Mammary epithelial cell (primary cell): ENCODE data around the gene WHAMM.

ENCODE experiments used
- EZH2 ChIP-seq: IDR thresholded peaks from 2 replicates; pipeline ENCODE4 v1.6.1; 2012; ENCODE audit warnings: low read length, inconsistent platforms, borderline replicate concordance
- TF ChIP-seq, protein P1 (sequence below), 2 donors: IDR thresholded peaks in 1 of 2; conservative IDR thresholded peaks in 1 of 2; 2 replicates each; pipeline ENCODE4 v1.5.1; 2011 to 2012; ENCODE audit warnings: inconsistent platforms in 2 of 2, low read length in 2 of 2, mild to moderate bottlenecking in 2 of 2, control low read depth in 1 of 2, low read depth in 1 of 2; ENCODE audit not compliant: insufficient read depth in 1 of 2; ENCODE audit errors: extremely low read depth in 1 of 2

DNA sequence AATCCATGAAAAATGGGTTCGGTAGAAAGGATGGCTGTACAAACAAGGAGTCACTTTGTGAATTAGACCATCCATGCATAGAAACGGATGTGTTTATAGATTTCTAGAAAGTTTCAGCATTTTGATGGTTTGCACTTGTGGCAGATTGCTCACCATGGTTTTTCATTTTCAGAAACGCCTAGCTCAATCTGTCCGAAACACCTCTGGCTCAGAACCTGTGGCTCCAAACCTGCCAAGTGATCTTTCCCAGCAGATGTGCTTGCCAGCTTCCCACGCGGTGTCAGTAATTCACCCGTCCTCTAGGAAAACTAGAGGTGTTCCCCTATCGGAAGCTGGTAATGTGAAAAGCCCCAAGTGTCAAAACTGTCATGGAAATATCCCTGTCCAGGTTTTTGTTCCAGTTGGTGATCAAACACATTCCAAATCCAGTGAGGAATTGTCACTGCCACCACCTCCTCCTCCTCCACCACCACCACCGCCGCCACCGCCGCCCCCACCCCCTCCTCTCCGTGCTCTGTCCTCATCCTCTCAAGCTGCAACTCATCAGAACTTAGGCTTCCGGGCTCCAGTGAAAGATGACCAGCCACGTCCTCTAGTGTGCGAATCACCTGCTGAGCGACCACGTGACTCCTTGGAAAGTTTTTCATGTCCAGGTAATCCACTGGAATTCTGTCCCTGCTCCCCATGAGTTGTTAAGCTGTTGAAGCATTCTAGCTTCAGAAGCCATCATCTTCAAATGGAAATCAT lies 21.2 kb downstream of the WHAMM start:
- TF ChIP-seq, protein P1, sequence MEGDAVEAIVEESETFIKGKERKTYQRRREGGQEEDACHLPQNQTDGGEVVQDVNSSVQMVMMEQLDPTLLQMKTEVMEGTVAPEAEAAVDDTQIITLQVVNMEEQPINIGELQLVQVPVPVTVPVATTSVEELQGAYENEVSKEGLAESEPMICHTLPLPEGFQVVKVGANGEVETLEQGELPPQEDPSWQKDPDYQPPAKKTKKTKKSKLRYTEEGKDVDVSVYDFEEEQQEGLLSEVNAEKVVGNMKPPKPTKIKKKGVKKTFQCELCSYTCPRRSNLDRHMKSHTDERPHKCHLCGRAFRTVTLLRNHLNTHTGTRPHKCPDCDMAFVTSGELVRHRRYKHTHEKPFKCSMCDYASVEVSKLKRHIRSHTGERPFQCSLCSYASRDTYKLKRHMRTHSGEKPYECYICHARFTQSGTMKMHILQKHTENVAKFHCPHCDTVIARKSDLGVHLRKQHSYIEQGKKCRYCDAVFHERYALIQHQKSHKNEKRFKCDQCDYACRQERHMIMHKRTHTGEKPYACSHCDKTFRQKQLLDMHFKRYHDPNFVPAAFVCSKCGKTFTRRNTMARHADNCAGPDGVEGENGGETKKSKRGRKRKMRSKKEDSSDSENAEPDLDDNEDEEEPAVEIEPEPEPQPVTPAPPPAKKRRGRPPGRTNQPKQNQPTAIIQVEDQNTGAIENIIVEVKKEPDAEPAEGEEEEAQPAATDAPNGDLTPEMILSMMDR (conservative IDR thresholded peaks at IDR 0.05 in 1 of 2, IDR thresholded peaks at IDR 0.05 in 1 of 2; ENCODE audit: extremely low read depth in 1 of 2, insufficient read depth in 1 of 2, low read depth in 1 of 2, low read length in 2 of 2) = no peak
- no peak for TF ChIP-seq EZH2
